Measurements from ENCODE around the gene CDH11.

The CDH11 gene

GRCh38 chr16:65126845-65127624 lies 5.2 kb upstream of the CDH11 start:
- Histone ChIP-seq H3K4me3 (ENCODE audit: insufficient read length, low read depth) (no peak overlapping the region), H3K9me3 (ENCODE audit: insufficient read depth, low read length) (no peaks in the 10 kb centered on the region), H3K36me3 (ENCODE audit: insufficient read depth, insufficient read length, low read length) (no peaks in the 10 kb centered on the region), H3K4me1 (ENCODE audit: insufficient read depth, insufficient read length) (no peaks in the 10 kb centered on the region), H3K27me3 (ENCODE audit: insufficient read depth, insufficient read length) (peaks cover 37% of the 10 kb centered on the region), H3K9ac (ENCODE audit: insufficient read length, low read depth) (no peak overlapping the region)
- TF ChIP-seq YY1 (IDR thresholded peaks at IDR 0.05; ENCODE audit: insufficient read depth, insufficient read length), result no peak
- TF ChIP-seq SUZ12 (IDR thresholded peaks at IDR 0.05; ENCODE audit: extremely low read depth, insufficient read depth, insufficient read length), result no peak
- TF ChIP-seq ZNF274 (IDR thresholded peaks at IDR 0.05; ENCODE audit: low read depth, low read length), result no peak
- DNase-seq (ENCODE audit: low read depth, low spot score), result no peak

DNA sequence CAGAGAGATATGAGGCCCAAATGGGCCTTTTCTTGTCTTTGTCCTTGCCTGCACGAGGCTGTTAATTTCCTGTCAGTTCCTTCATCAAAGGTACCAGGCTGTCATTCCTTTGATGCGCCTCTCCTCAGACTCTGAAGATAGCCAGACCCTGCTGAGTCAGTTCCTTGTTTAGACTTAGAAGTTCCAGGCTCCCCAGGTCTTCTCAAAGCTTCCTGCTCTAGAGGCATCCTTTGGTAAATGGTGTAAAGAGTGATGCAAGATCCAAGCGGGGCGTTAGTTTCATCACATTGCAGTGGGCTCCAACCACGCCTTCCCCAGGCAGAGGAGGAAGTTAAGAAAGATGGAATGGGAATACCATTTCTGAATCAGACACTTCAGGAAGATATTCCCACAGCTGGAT lies 4.0 kb upstream of the CDH11 start:
- H3K27me3 ChIP-seq (ENCODE audit: insufficient read depth, insufficient read length), result peaks cover 47% of the 10 kb centered on the region
- no peak overlapping the region for H3K9ac ChIP-seq (ENCODE audit: insufficient read length, low read depth)
- no peak for DNase-seq (ENCODE audit: low read depth, low spot score)
- TF ChIP-seq ZNF274 (IDR thresholded peaks at IDR 0.05; ENCODE audit: low read depth, low read length) (no peak), YY1 (IDR thresholded peaks at IDR 0.05; ENCODE audit: insufficient read depth, insufficient read length) (no peak), SUZ12 (IDR thresholded peaks at IDR 0.05; ENCODE audit: extremely low read depth, insufficient read depth, insufficient read length) (no peak)
- no peaks in the 10 kb centered on the region for H3K36me3 ChIP-seq (ENCODE audit: insufficient read depth, insufficient read length, low read length)
- H3K4me3 ChIP-seq (ENCODE audit: insufficient read length, low read depth), result no peak overlapping the region
- no peaks in the 10 kb centered on the region for H3K4me1 ChIP-seq (ENCODE audit: insufficient read depth, insufficient read length)
- no peaks in the 10 kb centered on the region for H3K9me3 ChIP-seq (ENCODE audit: insufficient read depth, low read length)

GRCh38 chr16:65125322-65125721 lies 3.5 kb upstream of the CDH11 start:
- peaks cover 53% of the 10 kb centered on the region for H3K27me3 ChIP-seq (ENCODE audit: insufficient read depth, insufficient read length)
- H3K9ac ChIP-seq (ENCODE audit: insufficient read length, low read depth), result no peak overlapping the region
- no peaks in the 10 kb centered on the region for H3K4me1 ChIP-seq (ENCODE audit: insufficient read depth, insufficient read length)
- DNase-seq (ENCODE audit: low read depth, low spot score), result no peak
- no peaks in the 10 kb centered on the region for H3K9me3 ChIP-seq (ENCODE audit: insufficient read depth, low read length)
- H3K4me3 ChIP-seq (ENCODE audit: insufficient read length, low read depth), result no peak overlapping the region
- no peaks in the 10 kb centered on the region for H3K36me3 ChIP-seq (ENCODE audit: insufficient read depth, insufficient read length, low read length)
- TF ChIP-seq ZNF274 (IDR thresholded peaks at IDR 0.05; ENCODE audit: low read depth, low read length) (no peak), SUZ12 (IDR thresholded peaks at IDR 0.05; ENCODE audit: extremely low read depth, insufficient read depth, insufficient read length) (no peak), YY1 (IDR thresholded peaks at IDR 0.05; ENCODE audit: insufficient read depth, insufficient read length) (no peak)

DNA sequence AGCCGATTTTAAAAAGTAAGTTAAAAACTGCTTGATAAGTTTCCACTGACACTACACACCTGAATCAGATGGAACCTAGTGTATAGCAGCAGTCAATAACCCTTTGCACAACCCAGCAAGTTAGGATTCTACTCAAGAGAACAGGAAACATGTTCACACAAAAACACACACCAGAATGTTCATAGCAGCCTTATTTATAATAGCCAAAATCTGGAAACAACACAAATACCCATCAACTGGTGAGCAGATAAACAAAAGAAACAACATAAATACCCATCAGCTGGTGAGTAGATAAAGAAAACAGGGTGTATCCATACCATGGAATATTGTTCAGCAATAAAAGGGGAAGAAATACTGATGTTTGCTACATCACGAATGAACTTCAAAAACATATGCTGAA lies 2.7 kb upstream of the CDH11 start:
- no peak for TF ChIP-seq SUZ12 (IDR thresholded peaks at IDR 0.05; ENCODE audit: extremely low read depth, insufficient read depth, insufficient read length)
- TF ChIP-seq ZNF274 (IDR thresholded peaks at IDR 0.05; ENCODE audit: low read depth, low read length), result no peak
- no peak for TF ChIP-seq YY1 (IDR thresholded peaks at IDR 0.05; ENCODE audit: insufficient read depth, insufficient read length)
- H3K36me3 ChIP-seq (ENCODE audit: insufficient read depth, insufficient read length, low read length), result no peaks in the 10 kb centered on the region
- H3K9ac ChIP-seq (ENCODE audit: insufficient read length, low read depth), result no peak overlapping the region
- no peaks in the 10 kb centered on the region for H3K9me3 ChIP-seq (ENCODE audit: insufficient read depth, low read length)
- no peak overlapping the region for H3K4me3 ChIP-seq (ENCODE audit: insufficient read length, low read depth)
- H3K27me3 ChIP-seq (ENCODE audit: insufficient read depth, insufficient read length), result peaks cover 60% of the 10 kb centered on the region
- no peaks in the 10 kb centered on the region for H3K4me1 ChIP-seq (ENCODE audit: insufficient read depth, insufficient read length)
- no peak for DNase-seq (ENCODE audit: low read depth, low spot score)

GRCh38 chr16:65124212-65124548 lies 2.3 kb upstream of the CDH11 start:
- DNase-seq (ENCODE audit: low read depth, low spot score), result no peak
- Histone ChIP-seq H3K9me3 (ENCODE audit: insufficient read depth, low read length) (no peaks in the 10 kb centered on the region), H3K36me3 (ENCODE audit: insufficient read depth, insufficient read length, low read length) (no peaks in the 10 kb centered on the region), H3K9ac (ENCODE audit: insufficient read length, low read depth) (no peak overlapping the region), H3K27me3 (ENCODE audit: insufficient read depth, insufficient read length) (peaks cover 64% of the 10 kb centered on the region), H3K4me1 (ENCODE audit: insufficient read depth, insufficient read length) (no peaks in the 10 kb centered on the region), H3K4me3 (ENCODE audit: insufficient read length, low read depth) (no peak overlapping the region)
- TF ChIP-seq YY1 (IDR thresholded peaks at IDR 0.05; ENCODE audit: insufficient read depth, insufficient read length), result no peak
- TF ChIP-seq SUZ12 (IDR thresholded peaks at IDR 0.05; ENCODE audit: extremely low read depth, insufficient read depth, insufficient read length), result no peak
- TF ChIP-seq ZNF274 (IDR thresholded peaks at IDR 0.05; ENCODE audit: low read depth, low read length), result no peak

GRCh38 chr16:65123396-65124211 lies 1.7 kb upstream of the CDH11 start:
- Histone ChIP-seq H3K4me3 (ENCODE audit: insufficient read length, low read depth) (peak overlapping the region; percentile 66), H3K9ac (ENCODE audit: insufficient read length, low read depth) (peak overlapping the region; percentile 65), H3K4me1 (ENCODE audit: insufficient read depth, insufficient read length) (no peaks in the 10 kb centered on the region), H3K9me3 (ENCODE audit: insufficient read depth, low read length) (no peaks in the 10 kb centered on the region), H3K36me3 (ENCODE audit: insufficient read depth, insufficient read length, low read length) (peaks cover 4% of the 10 kb centered on the region), H3K27me3 (ENCODE audit: insufficient read depth, insufficient read length) (peaks cover 68% of the 10 kb centered on the region)
- DNase-seq (ENCODE audit: low read depth, low spot score), result no peak
- TF ChIP-seq ZNF274 (IDR thresholded peaks at IDR 0.05; ENCODE audit: low read depth, low read length), result no peak
- TF ChIP-seq SUZ12 (IDR thresholded peaks at IDR 0.05; ENCODE audit: extremely low read depth, insufficient read depth, insufficient read length), result peak; percentile 81

- no peaks in the 10 kb centered on the region for H3K4me1 ChIP-seq (ENCODE audit: insufficient read depth, insufficient read length)
- TF ChIP-seq SUZ12 (IDR thresholded peaks at IDR 0.05; ENCODE audit: extremely low read depth, insufficient read depth, insufficient read length) (no peak), ZNF274 (IDR thresholded peaks at IDR 0.05; ENCODE audit: low read depth, low read length) (no peak), YY1 (IDR thresholded peaks at IDR 0.05; ENCODE audit: insufficient read depth, insufficient read length) (no peak)
- no peaks in the 10 kb centered on the region for H3K9me3 ChIP-seq (ENCODE audit: insufficient read depth, low read length)
- H3K4me3 ChIP-seq (ENCODE audit: insufficient read length, low read depth), result peak overlapping the region; percentile 66
- peaks cover 4% of the 10 kb centered on the region for H3K36me3 ChIP-seq (ENCODE audit: insufficient read depth, insufficient read length, low read length)
- peaks cover 68% of the 10 kb centered on the region for H3K27me3 ChIP-seq (ENCODE audit: insufficient read depth, insufficient read length)
- peak overlapping the region; percentile 65 for H3K9ac ChIP-seq (ENCODE audit: insufficient read length, low read depth)
- DNase-seq (ENCODE audit: low read depth, low spot score), result no peak
Observed at GRCh38 chr16:65122724-65123395, 997 bp upstream of the CDH11 start.

Measured in NT2/D1 (cell line).